Fibroblast of skin of left biceps (primary cell): ENCODE data around the gene LRRC1.
"Not testable (repeated sequence)": the region's sequence is repeated elsewhere in the genome, so short reads cannot be mapped to it uniquely, and the experiment has no call there.

Experiments used
- DNase-seq, 2 experiments: peaks; one replicate each; pipeline ENCODE4 v3.0.0-alpha.2; 2013; ENCODE audit warnings: low read depth in 2 of 2

LRRC1 gene

DNA sequence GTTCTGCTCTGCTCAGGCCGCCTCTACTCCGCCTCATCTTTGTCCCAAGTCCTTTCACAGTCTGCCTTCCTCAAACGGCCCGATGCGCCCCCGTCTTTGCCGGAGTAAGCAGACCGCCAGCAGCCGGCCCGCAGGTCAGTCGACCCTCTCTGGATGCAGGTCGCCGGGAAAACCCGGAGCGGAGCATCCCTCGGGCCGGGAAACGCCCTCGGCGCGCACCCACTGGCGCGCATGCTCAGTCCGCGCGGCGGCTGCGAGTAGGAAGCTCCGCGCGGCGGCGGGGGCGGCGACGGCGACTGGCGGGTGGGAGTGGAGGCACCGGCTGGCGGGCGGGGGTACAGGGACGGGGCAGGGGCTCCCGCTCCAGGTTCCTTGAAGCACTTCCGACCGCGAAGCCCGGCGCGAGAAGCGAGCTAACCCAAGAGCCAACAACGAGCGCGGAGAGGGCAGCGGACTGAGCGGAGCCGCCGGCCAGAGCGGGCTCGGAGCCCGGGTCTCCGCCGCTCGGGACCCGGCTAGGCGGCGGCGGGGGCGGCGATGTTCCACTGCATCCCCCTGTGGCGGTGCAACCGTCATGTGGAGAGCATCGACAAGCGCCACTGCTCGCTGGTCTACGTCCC is at the start of gene LRRC1:
Gene LRRC1, plus strand, starts transcription at position 286 of the 620 bp plus-strand sequence. Its CDS starts 252 bp downstream, at position 538.
- peak; percentile 72 to 75 for DNase-seq

- DNase-seq = no peak
Observed at GRCh38 chr6:53746442-53747103, 48.2 kb upstream of the LRRC1 start.

- DNase-seq = no peak
Observed at GRCh38 chr6:53750052-53750650, 44.7 kb upstream of the LRRC1 start.

GRCh38 chr6:53751417-53751816 is 43.4 kb upstream of the LRRC1 start:
- no peak for DNase-seq

- no peak for DNase-seq
Observed at GRCh38 chr6:53752440-53752839, 42.4 kb upstream of the LRRC1 start.

GRCh38 chr6:53752856-53753255 is 41.9 kb upstream of the LRRC1 start:
- peak; percentile 42 to 47 for DNase-seq

- no peak for DNase-seq
Observed at GRCh38 chr6:53754330-53754729, 40.5 kb upstream of the LRRC1 start.

DNA sequence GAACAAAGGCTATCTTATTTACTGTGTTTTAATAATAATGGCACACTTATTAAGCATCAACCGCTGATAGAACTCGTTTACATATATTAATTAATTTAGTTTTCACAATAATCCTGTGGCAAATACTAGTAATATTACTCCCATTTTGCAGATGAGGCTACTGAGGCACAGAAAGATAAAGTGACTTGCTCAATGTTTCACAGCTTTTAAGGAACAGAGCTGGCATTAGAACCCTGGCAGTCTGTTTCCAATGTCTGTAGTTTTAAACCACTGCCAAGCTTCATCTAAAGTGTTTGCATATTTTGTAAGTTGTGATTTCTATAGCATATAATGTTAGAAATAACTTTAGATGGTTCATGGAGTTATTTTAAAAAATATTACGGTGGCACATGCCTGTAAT is 38.4 kb upstream of the LRRC1 start:
- no peak for DNase-seq

DNA sequence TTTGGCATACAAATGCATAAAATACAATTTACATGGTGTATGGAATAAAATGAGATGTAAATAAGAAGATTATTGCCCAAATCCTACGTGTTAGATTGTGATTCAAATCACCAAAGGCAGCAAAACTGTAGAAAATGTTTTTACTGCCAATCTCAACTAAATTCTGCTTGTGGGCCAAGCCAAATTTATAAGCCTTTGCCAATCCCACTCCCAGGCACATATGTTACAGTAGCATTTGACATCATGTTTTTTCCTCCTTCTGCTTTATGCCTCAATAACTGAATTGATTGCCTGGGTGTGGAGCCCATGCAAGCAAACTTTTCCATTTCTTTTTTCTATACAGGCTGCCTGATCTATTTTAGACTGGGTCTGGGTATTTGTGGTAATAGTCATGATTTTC is 36.3 kb upstream of the LRRC1 start:
- no peak for DNase-seq

DNA sequence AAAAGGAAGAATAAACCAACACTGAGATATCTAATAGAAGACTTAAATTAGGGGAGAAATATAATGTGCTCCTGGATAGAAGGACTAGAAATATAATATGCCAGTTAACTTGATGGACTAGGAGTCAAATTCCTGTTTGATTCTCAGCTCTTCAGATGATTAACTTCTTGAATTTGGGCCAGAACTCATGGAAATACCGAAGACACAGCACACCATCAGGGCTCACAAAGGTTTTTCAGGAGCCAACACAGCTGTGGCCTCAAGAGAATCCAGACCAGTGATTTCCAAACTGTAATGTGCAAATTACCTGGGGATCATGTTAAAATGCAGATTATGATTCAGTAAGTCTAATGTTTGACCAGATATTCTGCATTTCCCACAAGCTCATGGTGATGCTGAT is 33.8 kb upstream of the LRRC1 start:
- DNase-seq = no peak

DNA sequence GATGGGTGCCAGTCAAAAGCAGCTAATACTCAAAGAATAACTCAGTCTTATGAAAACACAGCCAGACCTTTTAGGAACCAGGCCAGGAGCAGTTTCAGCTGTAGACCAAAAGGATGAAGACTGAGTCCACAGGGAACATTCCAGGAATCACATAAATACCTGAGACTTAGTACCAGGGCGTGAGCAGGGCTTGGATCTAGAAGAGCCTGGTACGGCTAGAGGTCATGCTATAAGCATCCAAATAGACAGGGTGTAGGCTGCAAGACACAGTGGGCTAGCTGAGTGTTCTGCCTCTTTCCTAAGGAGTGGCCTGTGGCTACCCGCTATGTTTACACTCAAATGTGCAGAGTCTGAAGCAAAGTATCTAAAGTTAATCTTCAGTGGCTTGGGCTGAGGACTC is 29.5 kb upstream of the LRRC1 start:
- no peak for DNase-seq

DNA sequence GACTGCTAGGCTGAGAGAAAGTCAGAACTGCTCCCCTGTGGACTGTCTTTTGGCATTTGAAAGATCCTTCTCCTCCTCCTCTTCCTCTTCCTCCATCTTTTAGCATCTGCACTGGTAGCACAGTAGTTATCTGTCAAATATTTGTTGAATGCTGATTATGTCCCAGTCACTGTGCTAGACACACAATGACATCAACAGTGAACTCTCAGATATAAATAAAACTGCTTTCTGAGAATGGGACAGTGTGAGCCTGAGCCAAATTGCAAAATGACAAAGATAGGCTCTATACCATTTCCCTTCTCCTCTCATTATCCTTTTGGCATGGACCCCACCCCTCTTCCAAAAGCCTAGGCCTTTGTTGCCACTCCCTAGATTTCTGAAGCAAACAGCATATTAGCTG is 27.9 kb upstream of the LRRC1 start:
- no peak for DNase-seq

- DNase-seq = no peak
Observed at GRCh38 chr6:53767941-53768340, 26.9 kb upstream of the LRRC1 start.

GRCh38 chr6:53768636-53769035 is 26.2 kb upstream of the LRRC1 start:
- DNase-seq = no peak

- no peak for DNase-seq
Observed at GRCh38 chr6:53770780-53771249, 24.0 kb upstream of the LRRC1 start.

- no peak for DNase-seq
Observed at GRCh38 chr6:53771785-53772624, 22.8 kb upstream of the LRRC1 start.

DNA sequence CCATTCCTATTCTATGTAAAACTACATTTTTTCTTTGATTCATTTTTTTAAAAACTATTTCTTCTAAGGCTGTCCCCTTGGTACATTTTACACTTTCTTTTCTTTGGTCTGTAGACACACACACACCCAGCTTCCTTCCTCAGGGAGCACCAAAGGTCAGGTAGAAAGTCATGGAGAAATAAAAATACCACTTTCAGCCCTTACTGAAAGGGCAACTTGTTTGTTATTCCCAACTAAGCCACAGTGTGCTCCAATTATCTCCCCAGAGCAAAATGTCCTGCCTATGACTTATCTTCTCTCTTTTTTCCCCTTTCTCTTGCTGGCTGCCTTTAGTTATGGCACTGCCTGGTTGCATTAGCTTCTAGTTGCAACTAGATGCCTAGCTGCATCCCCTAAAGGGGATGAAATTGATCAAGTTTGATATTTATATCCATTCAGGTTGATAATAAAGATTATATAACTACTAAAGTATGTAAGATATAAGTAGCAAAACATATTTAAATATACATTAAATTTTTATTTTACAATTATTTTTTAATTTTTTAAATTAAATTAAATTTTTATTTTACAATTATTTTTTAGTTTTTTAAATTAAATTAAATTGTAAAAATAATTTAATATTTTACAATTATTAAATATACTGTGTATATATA is 21.6 kb upstream of the LRRC1 start:
- DNase-seq = no peak

GRCh38 chr6:53776152-53776551 is 18.7 kb upstream of the LRRC1 start:
- not testable (repeated sequence) for DNase-seq

DNA sequence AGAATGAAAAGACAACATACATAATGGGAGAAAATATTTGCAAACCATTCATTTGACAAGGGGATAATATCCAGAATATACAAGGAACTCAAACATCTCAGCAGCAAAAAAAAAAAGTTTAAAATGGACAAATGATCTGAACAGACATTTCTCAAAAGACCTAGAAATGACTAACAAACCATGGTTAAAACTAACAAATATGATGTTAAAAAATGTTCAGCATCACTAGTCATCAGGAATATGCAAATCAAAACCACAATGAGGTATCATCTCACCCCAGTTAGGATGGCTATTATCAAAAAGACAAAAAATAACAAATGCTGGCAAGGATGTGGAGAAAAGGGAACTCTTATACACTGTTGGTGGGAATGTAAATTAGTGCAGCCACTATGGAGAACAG is 9.8 kb upstream of the LRRC1 start:
- DNase-seq = not testable (repeated sequence)

- DNase-seq = no peak
Observed at GRCh38 chr6:53786832-53787231, 8.0 kb upstream of the LRRC1 start.

- DNase-seq = no peak
Observed at GRCh38 chr6:53790886-53791285, 3.9 kb upstream of the LRRC1 start.

- no peak for DNase-seq
Observed at GRCh38 chr6:53792016-53792415, 2.8 kb upstream of the LRRC1 start.
